Activated effector memory CD4-positive, alpha-beta T cell treated with anti-CD3 and anti-CD28 coated beads, Interleukin-2, amount 50 U/mL, for 16 hours (primary cell): ENCODE data around the gene MKNK2.
A peak's percentile ranks its signal among the peaks of the same experiment; 100 is the strongest.

Source experiments
- DNase-seq: peaks from one replicate; pipeline ENCODE4 v3.0.0-alpha.2; 2020

Gene MKNK2

DNA sequence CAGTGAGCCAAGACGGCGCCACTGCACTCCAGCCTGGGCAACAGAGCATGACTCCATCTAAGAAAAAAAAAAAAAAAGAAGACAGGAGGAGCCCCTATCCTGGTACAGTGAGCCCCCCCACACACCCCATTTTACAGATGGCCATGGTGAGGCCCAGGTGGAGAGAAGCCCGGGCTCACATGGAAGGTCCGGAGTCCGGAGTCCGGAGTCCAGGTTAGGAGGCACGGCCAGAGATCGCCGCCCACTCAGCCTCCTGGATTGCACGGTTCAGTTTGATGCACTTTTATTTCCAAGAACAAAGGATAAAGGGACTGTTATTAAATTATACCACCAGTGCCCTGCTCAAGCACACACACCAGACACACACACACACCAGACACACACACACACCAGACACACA is 24.3 kb downstream of the MKNK2 start:
- DNase-seq = no peak

DNA sequence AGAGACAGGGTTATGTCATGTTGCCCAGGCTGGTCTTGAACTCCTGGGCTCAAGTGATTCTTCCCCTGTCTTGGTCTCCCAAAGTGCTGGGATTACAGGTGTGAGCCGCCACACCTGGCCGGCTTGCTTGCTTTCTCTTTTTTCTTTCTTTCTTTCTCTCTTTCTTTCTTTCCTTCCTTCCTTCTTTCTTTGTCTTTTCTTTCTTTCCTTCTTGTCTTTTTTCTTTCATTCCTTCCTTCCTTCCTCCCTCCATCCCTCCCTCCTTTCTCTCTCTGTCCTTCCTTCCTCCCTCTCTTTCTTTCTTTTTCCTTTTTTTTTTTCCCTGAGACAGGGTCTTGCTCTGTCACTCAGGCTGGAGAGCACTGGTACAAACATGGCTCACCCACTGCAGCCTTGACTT is 28.8 kb downstream of the MKNK2 start:
- no peak for DNase-seq

DNA sequence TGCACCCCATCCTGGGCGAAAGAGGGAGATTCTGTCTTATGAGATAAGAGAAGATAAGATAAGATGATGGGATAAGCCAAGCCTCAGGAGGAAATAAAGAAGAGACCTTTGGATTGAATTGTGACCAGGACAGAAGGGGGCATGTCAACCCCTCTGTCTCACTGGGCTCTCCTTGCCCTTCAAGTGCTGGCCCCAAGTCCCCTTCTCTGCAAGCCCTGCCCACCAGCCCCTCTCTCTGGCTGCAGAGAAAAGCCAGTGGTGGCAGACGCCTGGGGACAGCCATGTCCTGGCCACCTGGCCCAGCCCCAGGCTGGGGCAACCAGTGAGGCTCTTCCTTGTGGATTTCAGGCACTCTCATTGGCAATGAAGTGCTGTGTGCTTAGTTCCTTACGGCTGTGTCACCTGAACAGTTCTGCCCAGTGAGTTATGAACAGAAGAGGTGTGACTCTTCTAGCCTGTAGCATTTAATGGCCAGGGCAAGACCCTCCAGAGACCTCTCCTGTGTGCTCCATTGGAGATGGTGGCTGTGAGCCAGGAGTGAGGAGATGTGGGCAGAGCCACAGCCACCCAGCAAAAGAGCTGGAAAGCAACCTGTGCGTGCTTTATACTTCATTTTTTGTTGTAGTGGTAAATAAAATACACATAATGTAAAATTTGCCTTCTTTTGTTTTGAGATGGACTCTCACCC is 29.4 kb downstream of the MKNK2 start:
- DNase-seq = peak; percentile 39

DNA sequence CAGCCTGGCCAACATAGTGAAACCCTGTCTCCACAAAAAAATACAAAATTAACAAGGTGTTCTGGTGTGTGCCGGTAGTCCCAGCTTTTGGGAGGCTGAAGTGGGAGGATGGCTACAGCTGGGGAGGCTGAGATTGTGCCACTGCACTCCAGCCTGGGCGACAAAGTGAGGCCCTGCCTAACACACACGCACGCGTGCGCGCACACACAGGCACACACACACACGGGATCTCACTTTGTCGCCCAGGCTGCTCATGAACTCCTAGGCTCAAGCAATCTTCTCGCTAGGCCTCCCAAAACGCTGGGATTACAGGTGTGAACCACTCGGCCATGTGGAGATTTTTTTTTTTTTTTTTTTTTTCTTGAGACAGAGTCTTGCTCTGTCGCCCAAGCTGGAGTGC is 32.3 kb downstream of the MKNK2 start:
- no peak for DNase-seq

DNA sequence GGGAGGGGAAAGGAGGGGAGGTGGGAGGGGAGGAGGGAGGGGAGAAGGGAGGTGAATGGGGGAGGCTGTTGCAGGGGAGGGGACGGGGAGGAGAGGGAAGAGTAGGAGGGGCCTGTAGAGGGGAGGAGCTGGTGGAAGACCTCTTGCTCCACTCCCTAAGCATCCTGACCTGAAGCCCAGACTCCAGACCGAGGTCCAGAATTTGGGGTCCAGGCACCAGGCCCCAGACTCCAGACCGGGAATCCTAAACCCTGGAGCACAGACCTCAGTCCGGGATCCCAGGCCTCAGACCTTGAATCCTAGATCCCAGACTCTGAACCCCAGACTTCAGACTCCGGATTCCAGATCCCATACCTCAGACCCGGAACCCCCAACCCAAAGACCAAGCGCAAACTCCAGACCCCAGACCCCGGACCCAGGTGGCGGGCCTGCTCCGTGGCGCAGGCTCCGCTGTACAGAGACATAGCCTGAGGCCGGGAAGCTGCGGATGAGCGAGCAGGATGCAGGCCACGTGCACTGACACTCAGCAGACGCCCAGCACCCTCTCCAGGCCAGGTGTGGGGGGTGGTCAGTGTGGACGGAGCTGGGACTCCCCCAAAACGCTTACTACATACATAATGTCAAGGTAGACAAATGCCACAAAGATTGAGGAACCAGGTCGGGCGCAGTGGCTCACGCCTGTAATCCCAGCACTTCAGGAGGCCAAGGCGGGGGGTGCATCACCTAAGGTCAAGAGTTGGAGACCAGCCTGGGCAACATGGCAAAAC is 34.8 kb downstream of the MKNK2 start:
- peak; percentile 77 for DNase-seq

DNA sequence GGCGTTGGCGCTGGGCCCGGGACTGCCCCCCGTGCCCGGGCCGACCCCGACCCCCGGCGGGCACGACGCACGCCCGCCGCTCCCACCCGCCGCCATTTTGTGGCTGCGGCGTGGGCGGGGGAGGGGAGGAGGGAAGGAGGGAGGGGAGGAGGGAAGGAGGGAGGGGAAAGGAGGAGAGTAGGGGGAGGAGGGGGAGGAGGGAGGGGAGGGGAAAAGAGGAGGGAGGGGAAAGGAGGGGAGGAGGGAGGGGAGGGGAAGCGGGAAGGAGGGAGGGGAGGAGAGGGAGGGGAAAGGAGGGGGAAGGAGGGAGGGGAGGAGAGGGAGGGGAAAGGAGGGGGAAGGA is 35.5 kb downstream of the MKNK2 start, which contains the start of gene BTBD2:
Gene BTBD2 (minus strand): TSS at position 107 of the 343 bp plus-strand sequence. CDS start 11 bp downstream, at position 96.
- peak; percentile 86 for DNase-seq

DNA sequence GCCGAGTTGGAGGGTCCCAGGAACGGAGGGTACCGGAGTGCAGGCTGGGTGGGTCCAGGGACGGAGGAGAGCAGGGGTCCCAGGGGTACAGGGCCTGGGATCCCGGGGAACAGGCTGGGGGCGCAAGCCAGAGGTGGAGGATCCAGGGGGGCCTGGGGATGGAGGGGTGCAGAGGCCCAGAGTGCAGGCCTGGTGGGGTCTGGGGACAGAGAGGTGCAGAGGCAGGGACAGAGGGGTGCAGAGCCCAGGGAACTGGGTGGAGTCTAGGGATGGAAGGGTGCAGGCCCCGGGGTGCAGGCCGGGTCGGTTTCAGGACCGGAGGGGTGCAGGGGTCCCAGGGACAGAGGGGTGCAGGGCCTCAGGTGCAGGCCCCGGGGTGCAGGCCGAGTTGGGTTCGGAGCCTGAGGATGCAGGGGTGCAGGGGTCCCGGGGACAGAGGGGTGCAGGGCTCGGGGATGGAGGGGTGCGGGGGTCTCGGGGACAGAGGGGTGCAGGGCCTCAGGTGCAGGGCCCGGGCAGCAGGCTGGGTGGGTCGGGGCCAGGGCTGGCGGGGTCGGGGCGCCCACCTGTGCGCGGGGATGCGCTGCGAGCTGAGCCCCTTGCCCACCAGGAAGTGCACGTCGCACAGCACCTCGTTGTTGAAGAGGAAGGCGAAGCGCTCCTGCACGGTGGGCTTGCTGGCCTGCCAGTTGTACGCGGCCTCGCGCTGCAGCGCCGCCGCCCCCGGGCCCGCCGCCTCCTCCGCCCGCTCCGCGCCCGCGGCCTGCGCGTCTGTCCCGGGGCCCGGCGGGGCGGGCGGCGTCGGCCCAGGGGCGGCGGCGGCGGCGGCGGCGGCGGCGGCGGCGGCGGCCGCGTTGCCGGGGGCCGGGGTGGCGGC is 36.1 kb downstream of the MKNK2 start:
- peak; percentile 76 for DNase-seq

DNA sequence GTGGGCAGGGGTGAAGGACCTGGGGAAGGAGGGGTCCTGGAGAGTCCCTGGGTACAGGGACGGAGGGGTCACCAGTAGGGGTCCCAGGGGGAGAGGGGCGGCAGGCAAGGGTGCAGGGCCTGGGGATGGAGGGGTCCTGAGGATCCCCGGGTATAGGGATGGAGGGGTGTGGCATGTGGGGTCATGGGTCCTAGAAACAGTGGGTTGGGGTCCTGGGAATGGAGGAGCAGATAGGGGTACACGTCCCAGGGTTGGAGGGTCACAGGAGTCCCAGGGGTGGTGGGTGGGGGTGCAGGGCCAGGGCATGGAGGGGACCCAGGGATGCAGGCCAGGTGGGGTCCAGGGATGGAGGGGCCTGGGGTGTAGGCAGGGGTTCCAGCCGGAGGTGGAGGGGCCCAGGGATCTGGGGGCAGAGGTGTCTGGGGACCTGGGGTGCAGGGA is 36.9 kb downstream of the MKNK2 start:
- DNase-seq = peak; percentile 64

DNA sequence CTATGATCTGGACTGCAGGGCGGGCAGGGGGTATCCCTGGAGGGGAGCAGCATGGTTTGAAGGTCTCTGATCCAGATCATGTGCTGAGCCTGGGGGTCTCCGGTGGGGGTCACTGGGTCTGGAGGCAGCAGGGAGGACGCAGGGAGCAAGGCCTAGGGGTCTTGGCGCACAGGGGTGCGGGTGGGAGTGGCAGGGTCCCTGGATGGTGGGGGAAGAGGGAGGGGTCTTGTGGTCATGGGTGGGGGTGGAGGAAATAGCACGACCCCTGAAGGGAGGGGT is 37.4 kb downstream of the MKNK2 start:
- DNase-seq = no peak

DNA sequence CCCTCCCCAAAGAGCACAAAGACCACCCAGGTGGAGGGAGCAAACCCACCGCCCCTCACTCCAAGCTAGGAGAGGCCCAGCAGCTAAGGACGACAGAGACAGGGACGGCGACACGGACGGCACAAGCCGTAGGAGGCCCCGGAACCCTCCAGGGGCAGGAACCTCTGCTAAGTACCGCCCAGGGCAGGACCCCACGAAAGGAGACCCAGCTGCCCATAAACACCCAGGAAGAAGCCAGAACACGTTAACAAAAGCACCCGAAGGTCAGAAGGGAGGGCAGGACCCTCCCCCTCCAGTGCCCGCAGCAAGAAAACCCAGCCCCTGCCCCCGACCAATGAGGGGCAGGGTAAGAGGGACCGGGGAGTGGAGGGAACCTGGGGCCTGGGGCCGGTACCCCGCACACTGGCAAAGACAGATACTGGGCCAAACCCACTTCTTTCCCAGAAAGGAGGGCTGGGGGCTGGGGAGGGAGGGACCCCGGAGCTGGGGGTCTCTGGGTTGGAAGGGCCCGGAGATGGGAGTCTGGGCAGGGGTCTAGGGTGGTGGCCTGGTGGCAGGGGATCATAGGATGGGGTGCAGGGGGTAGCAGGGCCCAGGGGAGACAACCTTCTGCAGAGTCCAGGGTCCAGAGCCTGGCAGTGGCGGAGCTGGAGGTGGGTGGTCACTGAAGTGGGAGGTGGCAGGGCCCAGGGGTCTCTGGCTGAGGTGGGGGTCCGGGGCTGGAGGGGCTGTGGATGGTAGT is 37.9 kb downstream of the MKNK2 start:
- peak; percentile 62 for DNase-seq

DNA sequence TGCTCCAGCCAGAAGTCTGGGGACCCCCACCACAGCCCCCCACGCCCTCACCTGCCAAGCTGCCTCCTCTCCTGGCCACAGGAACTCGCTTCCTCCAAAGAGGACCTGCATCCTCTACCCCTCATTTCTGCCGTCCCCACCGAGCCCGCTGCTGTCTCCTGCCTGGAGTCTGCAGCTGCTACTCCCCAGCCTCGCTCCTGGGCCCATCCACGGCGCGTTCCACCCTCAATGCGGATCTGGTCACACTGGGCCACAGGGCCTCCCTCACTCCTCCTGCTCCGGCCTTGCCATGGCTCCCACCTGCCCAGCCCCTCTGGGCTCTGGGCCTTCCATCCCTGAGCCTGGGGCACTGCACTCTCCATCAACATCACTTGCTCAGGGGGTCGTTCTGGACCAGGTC is 39.9 kb downstream of the MKNK2 start:
- DNase-seq = peak; percentile 59

DNA sequence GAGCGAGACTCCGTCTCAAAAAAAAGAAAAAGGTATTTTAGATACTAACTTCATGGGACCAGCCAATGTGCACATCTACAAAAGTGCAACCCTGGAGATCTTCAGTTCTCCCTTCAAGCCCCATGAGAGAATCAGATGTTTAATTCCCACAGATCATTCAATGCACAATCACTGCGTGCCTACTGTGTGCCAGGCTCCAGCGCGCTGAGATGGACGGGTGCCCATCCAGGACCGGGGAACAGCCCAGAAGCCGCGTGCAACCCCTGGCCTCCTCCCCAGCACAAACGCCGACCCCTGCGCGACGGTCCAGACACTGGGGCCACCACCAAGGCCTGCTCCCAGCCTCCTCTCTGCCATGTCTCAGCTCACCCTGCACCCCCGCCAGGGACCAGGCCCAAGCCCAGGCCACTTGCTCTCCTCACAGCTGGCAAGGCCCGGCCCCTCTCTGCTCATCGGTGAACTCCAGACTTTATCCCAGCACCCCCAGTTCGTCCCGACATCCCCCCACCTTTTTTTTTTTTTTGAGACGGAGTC is 40.8 kb downstream of the MKNK2 start:
- peak; percentile 47 for DNase-seq

DNA sequence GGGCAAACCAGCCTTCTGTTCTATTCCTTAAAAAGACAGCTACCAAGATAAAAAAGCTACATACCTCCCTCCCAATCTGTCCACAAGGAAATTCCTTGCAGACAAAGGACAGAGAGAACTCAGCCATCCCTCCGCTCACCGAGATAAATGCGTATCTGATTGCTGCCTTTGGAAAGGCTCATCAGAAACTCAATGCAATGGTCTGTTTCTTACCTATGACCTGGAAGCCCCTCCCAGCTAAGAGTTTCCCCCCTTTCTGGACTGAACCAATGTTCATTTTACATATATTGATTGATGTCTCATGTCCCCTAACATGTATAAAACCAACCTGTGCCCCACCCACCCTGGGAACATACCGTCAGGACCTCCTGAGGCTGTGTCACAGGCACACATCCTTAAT is 47.2 kb downstream of the MKNK2 start:
- DNase-seq = no peak

DNA sequence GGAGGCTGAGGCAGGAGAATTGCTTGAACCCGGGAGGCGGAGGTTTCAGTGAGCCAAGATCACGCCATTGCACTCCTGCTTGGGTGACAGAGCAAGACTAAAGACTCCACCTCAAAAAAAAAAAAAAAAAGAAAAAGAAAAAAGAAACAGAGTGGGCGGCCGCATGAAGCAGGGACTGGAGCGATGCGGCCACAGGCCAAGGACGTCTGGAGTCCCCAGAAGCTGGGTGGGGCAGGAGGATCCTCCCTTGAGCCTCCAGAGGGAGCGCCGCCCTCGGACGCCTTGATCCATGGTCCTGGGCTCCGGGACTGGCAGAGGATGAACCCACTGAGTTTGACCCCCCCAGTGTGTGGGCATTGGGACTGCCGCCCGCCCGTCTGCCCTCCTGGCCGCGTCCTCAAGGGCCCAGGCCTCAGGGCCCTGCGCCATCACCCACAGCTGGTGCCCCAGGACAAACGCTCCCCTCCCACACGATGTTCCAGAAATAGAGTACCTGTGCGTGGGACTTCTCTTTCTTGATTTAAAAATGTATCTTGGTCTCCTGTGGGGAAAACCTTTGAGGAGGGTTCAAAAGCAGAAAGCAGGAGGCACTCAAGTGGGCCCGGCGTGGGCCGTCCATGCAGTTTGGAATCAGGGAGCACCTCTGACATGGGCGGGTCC is 51.1 kb downstream of the MKNK2 start:
- no peak for DNase-seq

DNA sequence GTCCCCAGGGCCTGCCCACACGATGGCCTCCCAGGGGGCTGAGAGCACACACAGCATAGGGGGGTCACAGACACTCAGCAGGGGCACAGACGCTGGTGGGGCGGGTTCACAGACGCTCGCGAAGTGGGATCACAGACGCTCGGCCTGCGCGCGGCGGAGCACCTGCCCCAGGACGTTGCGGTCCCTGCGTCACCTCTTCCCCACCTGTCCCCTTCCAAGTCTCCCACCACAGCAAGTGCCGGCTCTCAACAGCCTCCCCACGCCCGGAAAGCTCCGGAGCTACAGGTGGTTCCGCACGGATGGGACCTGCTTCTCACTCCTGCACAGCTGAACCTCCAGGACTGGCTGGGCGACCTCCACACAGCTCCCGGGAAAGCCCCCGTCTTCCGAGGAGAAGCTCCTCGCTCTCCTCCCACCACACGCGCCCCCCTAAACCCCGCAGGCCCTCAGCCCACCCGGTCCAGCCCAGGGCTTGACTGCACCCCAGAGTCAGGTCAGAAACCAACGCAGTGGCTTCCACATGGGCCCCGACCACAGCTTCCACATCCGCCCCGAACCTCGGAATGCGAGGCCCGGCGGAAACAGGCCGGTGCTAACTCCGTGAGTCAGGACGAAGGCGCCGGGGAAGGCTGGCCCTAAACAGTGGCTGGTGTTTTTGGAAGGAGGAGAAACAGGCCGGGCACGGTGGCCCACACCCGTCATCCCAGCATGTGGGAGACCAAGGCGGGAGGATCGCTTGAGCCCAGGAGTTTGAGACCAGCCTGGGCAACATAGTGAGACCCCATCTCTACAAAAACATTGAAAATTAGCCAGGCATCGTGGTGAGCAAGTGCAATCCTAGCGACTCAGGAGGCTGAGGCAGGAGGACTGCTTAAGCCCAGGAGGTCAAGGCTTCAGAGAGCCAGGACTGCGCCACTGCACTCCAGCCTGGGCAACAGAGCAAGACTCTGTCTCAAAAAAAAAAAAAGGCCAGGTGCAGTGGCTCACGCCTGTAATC is 52.0 kb downstream of the MKNK2 start:
- no peak for DNase-seq

DNA sequence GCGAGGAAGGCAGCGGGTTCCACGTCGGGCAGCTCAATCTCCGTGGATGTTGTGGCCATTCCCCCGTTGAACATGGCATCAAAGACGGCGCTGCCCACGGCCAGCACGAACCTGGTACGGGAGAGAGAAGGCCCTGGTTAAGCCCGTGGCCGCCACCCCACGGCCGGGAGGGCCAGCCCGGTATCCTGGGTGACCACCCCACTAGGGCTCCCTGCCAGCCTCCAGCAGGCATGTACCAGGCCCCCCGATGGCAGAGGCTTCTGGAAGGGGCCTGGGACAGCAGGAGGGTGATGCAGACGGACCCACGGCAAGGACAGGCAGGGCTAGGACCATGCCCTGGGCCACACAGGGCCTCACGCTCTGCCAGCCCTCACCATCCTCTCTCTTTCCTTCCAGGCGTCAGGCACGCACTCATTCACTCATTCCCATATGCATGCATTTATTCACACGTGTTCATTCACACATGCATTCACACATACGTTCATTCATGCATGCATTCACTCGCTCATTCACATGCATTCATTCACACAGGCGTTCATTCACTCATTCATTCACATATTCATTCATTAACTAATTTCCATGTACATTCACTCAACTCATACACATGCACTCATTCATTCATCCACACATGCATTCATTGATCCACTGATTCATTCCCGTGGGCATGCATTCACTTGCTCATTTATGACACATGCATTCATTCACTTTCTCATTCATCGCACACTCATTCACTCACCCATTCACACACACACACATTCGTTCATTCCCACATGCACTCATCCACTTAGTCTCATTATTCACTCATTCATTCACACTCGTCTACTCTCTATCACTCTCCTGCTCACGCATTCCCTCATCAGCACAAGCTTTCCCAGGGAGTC is 53.5 kb downstream of the MKNK2 start:
- DNase-seq = no peak

DNA sequence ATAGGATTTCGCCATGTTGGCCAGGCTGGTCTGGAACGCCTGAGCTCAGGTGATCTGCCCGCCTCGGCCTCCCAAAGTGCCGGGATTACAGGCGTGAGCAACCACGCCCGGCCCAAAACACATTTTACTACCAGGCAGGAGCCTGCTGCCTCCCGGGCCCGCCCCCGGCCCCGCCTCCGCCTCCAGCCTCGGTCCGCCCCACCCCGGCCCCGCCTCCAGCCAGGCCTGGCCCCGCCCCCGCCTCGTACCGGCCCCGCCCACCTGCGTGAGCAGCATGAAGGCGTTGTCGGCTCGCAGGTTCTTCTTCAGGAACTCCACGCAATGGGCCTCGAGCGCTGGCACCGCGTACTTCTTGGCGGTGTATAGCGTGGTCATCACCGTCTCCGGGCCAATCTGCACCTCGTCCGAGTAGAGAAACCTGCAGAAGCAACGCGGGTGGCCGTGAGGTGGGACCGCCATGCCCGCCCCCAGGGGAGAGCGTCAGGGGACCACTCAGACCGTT is 58.2 kb downstream of the MKNK2 start:
- peak; percentile 68 for DNase-seq

DNA sequence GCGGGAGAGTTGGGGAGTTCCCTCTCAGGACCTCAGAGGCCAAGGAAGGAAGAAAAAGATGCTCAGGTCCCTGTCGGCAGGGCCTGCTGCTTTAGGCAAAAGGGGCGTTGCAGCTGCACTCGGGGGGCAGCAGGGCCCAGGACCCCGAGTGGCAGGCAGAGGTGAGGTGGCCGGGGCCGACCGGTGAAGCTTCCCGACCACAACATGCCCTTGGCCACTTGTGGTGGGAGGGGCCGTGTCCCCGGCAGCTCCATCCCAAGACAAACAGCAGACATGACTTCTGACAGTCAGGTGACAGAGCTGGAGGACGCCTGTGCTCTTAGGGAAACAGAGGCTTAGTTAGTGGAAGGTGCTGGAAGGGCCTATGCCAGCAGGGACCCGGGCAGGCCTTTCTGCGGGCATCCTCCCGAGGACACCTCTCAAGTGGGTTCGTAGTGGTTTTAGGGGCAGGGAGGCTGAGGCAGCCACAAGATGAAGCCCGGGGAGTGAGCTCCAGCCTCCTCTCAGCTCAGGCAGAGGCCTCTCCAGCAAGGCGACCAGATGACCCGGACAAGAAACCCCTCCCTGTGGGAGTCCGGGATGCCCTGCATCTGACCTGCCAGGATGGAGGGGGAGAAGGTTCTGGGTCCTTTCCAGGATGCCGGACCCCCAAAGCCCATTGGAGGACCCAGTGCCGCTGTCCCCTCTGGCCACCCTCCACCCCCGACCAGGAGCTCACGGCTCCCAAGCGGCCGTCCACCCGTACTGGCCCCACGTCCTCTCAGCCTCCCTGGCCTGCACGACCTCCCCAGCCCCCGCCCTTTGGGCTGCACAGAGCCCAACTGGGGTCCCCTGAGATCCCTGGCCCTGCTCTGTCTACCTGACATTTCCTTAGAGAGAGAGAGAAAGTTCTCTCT is 59.8 kb downstream of the MKNK2 start:
- no peak for DNase-seq
